ENCODE data around the gene SESN2. TPM values are rescaled to one million over a fixed set of nuclear protein-coding genes. Genes with fewer than 3 reads are reported as not detected.

Gene SESN2
- 55.4 and 76.2 TPM in 2 replicates for total RNA-seq

GRCh38 chr1:28259252-28259933, at the start of gene SESN2:
SESN2 (plus strand) TSS chr1:28259518; CDS start chr1:28259848, 330 bp downstream.

GRCh38 chr1:28232558-28233263, 26.6 kb upstream of the SESN2 start, which contains the start of gene DNAJC8:
DNAJC8 (minus strand) TSS chr1:28233029; CDS start chr1:28232998, 31 bp downstream.

GRCh38 chr1:28235755-28236655, 23.3 kb upstream of the SESN2 start, which contains the start of gene ATP5IF1:
ATP5IF1 (plus strand) TSS chr1:28236124; CDS start chr1:28236184, 60 bp downstream.

Other genes with a start within 250 kb of the SESN2 start
- 8.2 and 13.6 TPM in 2 replicates for gene EYA3, start 170.9 kb upstream of the SESN2 start, total RNA-seq
- gene PTAFR, start 82.8 kb upstream of the SESN2 start, total RNA-seq = 5.1 and 12.1 TPM in 2 replicates
- gene DNAJC8, start 26.5 kb upstream of the SESN2 start, total RNA-seq = 45.5 and 53.0 TPM in 2 replicates
- 211 and 237 TPM in 2 replicates for gene ATP5IF1, start 23.4 kb upstream of the SESN2 start, total RNA-seq
- 30.5 and 51.3 TPM in 2 replicates for gene MED18, start 69.5 kb downstream of the SESN2 start, total RNA-seq
- gene PHACTR4, start 110.2 kb downstream of the SESN2 start, total RNA-seq = 10.6 and 16.9 TPM in 2 replicates
- gene RCC1, start 246.5 kb downstream of the SESN2 start, total RNA-seq = 59.8 and 76.6 TPM in 2 replicates

Measured in nasal cavity respiratory epithelium epithelial cell of viscerocranial mucosa (primary cell).